HG03442 (cell line): ENCODE data around the gene SLC11A1.

Source experiments
- ATAC-seq: cut with Tn5 transposase; IDR thresholded peaks from one replicate; pipeline ENCODE4 v1.9.1; 2021; ENCODE audit warnings: mild to moderate bottlenecking, moderate library complexity; ENCODE audit not compliant: unreplicated experiment

Gene SLC11A1

DNA sequence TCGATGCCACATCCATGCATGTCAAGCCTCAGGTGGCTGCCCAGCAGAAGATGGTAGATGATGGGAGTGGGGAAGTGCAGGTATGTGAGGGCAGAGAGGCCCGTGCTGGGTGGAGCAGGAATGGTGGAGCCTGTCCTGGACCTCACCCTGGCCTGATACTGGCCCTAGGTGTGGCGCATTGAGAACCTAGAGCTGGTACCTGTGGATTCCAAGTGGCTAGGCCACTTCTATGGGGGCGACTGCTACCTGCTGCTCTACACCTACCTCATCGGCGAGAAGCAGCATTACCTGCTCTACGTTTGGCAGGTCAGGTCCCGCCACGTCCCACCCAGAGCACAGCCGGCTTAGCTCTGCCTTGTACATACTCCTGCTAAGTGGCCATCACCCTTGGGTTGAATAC, 49.8 kb downstream of the SLC11A1 start:
- no peak for ATAC-seq

DNA sequence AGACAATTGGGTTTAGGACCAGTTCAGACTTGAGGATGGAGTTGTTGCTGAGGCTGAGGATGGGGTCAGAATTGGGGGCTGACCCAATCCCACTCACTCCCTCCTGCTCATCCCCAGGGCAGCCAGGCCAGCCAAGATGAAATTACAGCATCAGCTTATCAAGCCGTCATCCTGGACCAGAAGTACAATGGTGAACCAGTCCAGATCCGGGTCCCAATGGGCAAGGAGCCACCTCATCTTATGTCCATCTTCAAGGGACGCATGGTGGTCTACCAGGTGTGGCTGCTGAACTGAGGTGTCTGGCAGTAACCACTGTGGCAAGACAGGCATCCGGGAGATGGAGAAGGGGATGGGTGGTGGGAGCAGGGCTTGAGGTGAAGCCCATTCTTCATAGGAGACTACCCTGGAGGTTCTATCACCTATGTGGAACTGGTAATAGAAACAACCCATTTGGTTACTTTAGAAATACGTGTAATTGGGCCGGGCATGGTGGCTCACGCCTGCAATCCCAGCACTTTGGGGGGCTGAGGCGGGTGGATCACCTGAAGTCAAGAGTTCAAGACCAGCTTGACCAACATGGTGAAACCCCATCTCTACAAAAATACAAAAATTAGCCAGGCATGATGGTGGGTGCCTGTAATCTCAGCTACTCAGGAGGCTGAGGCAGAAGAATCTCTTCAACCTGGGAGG, 50.7 kb downstream of the SLC11A1 start:
- ATAC-seq, result no peak

GRCh38 chr2:218434456-218434855, 52.4 kb downstream of the SLC11A1 start:
- no peak for ATAC-seq

DNA sequence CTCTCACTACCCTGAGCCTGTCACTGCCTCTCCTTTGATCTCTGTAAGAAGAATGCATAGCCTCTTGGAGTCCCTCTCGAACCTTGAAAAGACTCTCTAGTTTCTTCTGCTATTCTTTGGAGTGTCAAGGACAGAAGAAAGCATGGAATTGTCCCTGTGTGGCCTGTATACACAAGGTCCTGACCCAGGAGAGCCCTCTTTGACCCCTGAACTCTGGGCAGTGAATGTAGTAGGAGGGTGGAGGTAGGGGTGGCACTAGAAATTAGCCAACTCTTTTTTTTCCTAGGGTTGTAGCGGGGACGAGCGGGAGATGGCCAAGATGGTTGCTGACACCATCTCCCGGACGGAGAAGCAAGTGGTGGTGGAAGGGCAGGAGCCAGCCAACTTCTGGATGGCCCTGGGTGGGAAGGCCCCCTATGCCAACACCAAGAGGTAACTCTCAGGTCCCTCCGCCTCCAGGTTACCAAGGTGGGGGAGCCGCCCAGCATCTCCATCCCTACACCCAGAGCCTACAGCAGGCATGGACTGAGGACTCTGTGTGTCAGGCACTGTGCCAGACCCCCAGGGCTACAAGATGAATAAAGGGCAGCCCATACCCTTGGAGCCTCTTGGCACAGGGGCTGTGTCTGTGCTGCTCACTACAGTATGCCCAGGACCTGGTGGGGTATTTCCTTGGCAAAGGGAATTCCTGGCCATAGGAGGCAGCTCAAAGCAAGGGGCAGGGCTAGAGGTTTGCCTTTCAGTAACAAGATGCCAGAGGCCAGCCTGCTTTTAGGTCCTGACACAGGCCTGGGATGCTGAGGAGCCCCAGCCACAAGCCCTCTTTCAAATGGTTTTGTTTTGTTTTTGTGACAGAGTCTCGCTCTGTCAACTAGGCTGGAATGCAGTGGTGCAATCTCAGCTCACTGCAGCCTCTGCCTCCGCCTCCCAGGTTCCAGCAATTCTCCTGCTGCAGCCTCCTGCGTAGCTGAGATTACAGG, 53.2 kb downstream of the SLC11A1 start:
- no peak for ATAC-seq

- ATAC-seq, result no peak
Observed at GRCh38 chr2:218436992-218437391, 54.9 kb downstream of the SLC11A1 start.

DNA sequence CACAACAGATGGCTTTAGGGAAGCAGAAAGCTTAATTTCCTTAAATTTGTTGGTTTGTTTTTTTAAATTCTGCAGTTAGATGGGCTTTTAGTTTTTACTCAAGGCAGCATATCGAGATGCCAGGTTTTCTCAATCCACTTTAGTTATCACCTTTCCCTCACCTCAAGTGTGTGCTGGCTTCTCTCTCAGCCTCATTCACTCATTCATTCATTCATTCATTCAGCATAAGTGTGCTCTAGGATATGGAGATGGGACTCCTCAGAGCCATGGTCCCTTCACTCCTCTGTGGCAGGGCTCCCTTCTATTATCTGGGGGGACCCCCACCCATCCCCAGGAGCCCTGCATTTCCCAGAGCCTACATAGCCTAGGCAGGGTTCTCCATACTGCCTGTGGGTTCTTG, 55.9 kb downstream of the SLC11A1 start:
- no peak for ATAC-seq

DNA sequence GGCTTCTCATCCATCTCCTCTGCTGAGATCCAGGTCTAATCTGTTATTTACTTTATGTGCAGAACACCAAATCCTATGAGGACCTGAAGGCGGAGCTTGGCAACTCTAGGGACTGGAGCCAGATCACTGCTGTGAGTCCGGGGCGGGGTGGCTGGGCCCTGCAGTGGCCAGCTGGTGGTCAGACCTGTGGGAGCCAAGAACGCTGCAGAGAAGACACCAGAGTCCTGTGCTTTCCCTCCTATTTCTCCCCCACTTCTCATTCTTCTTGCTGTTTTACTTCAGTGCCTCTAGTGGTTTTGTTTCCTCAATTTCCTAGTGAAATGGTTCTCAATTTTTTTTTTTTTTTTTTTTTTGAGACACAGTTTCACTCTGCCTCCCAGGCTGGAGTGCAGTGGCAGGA, 56.5 kb downstream of the SLC11A1 start:
- ATAC-seq, result no peak

DNA sequence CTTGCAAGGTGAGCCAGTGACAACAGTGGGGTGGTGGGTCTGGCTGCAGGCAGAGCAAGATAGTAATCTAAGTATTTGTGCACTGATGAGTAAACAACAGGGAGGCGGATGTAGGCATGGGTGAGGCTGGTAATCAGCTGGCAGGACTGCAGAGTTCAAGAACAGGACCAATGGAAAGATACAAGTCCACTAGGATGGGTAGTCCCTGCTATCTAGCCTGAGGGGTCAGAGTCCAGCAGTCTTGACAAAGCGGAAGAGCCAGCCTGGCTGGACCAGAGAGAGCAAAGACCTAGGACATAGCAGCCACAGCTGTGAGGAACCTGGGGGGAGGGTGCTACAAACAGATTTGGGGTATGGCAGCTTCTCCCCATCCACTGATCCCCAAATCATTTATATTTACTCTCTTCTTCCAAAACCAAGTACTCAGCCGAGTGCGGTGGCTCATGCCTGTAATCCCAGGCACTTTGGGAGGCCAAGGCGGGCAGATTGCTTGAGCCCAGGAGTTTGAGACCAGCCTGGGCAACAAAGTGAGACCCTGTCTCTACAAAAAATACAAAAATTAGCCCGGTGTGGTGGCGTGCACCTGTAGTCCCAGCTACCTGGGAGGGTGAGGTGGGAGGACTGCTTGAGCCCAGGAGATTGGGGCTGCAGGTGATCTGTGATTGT, 62.8 kb downstream of the SLC11A1 start:
- no peak for ATAC-seq

GRCh38 chr2:218445602-218446001, 63.5 kb downstream of the SLC11A1 start:
- no peak for ATAC-seq
